ENCODE measurements around the gene PTMA.

GRCh38 chr2:231683292-231684235, 24.8 kb upstream of the PTMA start:
- TF ChIP-seq CTCF (IDR thresholded peaks at IDR 0.05; ENCODE audit: low read depth, low read length) (no peak), EZH2phosphoT487 (IDR thresholded peaks at IDR 0.05; ENCODE audit: low read depth) (no peak)

Data from OCI-LY3 (cell line).